Measurements from ENCODE around the gene KLHL29.

DNA sequence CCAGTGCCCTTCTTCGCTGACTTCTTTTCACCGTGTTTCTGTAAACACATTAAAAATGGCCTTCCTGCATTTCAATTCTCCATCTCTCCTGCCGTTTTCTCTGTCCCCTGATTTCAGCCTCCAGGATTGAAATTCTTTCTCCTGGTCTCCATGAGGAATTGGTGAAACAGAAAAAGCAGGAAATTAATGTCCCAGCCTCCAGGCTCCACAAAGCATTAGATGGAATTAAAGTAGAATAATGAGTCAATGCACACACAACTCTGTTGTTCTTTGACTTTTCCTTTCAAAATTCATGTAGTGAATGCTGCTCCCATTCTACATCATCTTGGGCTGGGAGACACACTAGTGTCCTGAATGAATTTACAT, 209.5 kb downstream of the KLHL29 start:
- TF ChIP-seq, protein P1, sequence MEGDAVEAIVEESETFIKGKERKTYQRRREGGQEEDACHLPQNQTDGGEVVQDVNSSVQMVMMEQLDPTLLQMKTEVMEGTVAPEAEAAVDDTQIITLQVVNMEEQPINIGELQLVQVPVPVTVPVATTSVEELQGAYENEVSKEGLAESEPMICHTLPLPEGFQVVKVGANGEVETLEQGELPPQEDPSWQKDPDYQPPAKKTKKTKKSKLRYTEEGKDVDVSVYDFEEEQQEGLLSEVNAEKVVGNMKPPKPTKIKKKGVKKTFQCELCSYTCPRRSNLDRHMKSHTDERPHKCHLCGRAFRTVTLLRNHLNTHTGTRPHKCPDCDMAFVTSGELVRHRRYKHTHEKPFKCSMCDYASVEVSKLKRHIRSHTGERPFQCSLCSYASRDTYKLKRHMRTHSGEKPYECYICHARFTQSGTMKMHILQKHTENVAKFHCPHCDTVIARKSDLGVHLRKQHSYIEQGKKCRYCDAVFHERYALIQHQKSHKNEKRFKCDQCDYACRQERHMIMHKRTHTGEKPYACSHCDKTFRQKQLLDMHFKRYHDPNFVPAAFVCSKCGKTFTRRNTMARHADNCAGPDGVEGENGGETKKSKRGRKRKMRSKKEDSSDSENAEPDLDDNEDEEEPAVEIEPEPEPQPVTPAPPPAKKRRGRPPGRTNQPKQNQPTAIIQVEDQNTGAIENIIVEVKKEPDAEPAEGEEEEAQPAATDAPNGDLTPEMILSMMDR (IDR thresholded peaks at IDR 0.05; ENCODE audit: low read length) = no peak
- TF ChIP-seq EZH2phosphoT487 (IDR thresholded peaks at IDR 0.05; ENCODE audit: low read length) = no peak
